Measurements from ENCODE around the gene CDH12.

DNA sequence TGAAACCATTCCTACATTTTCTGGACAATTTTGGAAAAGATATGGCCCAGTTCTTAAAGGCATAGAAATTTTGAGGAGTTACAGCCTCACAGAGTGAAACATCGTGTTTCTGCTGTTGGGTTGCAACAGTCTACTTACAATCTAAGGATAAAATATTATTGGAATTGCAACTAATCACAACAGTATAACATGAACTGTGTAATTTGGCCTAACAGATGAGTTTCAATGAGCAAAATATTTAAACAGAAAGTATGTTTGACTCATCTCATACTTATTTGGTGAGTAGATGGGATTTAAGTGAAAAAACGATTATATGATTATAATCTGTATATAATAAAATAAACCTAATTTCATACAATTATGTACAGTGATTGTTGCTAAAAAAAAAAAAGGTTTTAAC is 1061.8 kb downstream of the CDH12 start:
- TF ChIP-seq POLR2A (IDR thresholded peaks at IDR 0.05): no peak
- TF ChIP-seq, protein P1, sequence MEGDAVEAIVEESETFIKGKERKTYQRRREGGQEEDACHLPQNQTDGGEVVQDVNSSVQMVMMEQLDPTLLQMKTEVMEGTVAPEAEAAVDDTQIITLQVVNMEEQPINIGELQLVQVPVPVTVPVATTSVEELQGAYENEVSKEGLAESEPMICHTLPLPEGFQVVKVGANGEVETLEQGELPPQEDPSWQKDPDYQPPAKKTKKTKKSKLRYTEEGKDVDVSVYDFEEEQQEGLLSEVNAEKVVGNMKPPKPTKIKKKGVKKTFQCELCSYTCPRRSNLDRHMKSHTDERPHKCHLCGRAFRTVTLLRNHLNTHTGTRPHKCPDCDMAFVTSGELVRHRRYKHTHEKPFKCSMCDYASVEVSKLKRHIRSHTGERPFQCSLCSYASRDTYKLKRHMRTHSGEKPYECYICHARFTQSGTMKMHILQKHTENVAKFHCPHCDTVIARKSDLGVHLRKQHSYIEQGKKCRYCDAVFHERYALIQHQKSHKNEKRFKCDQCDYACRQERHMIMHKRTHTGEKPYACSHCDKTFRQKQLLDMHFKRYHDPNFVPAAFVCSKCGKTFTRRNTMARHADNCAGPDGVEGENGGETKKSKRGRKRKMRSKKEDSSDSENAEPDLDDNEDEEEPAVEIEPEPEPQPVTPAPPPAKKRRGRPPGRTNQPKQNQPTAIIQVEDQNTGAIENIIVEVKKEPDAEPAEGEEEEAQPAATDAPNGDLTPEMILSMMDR (IDR thresholded peaks at IDR 0.05 in 4 of 5, conservative IDR thresholded peaks at IDR 0.05 in 1 of 5): no peak

All from gastrocnemius medialis (tissue), 4 donors.